Activated T-cell treated with anti-CD3 and anti-CD28 coated beads, Interleukin-2, amount 50 U/mL, for 72 hours (primary cell): ENCODE measurements around the gene THRB. TPM values are rescaled to one million over a fixed set of nuclear protein-coding genes. Genes with fewer than 3 reads are reported as not detected.

ENCODE experiments used
- ATAC-seq, 2 donors: fragments of 150-1000 bp; cut with Tn5 transposase; replicated peaks in 1 of 2; 2 replicates each; pipeline ENCODE4 v1.10.0; 2021; ENCODE audit warnings: moderate library complexity in 2 of 2, mild to moderate bottlenecking in 1 of 2
- DNase-seq, 2 donors: peaks; one replicate each; pipeline ENCODE4 v3.0.0; 2021 to 2022; ENCODE audit warnings: mixed read lengths in 1 of 2
- H3K27ac Mint-ChIP-seq: one replicate; pipeline ENCODE4 v1.8.0; 2022; ENCODE audit warnings: mild to moderate bottlenecking, moderate library complexity, mixed read lengths
- H3K27me3 Mint-ChIP-seq: one replicate; pipeline ENCODE4 v1.8.0; 2022; ENCODE audit warnings: low read depth, mixed read lengths
- H3K36me3 Mint-ChIP-seq, 2 donors: one replicate each; pipeline ENCODE4 v1.8.0; 2022; ENCODE audit warnings: mixed read lengths in 2 of 2, mild to moderate bottlenecking in 1 of 2; ENCODE audit not compliant: insufficient read depth in 2 of 2
- H3K4me1 Mint-ChIP-seq: one replicate; pipeline ENCODE4 v1.8.0; 2022; ENCODE audit warnings: low read depth, mixed read lengths
- H3K4me3 Mint-ChIP-seq, 2 donors: one replicate each; pipeline ENCODE4 v1.8.0; 2022; ENCODE audit warnings: mild to moderate bottlenecking in 2 of 2, mixed read lengths in 2 of 2, moderate library complexity in 2 of 2
- H3K9me3 Mint-ChIP-seq, 2 donors: one replicate each; pipeline ENCODE4 v1.8.0; 2022; ENCODE audit warnings: mixed read lengths in 2 of 2
- total RNA-seq, 2 donors: library from RNA; stranded (reverse); gene quantifications; one replicate each; pipeline ENCODE4 v1.2.3, GENCODE V29; 2022

The THRB gene
- total RNA-seq, 2 donors from 2014 or later: not detected

GRCh38 chr3:24364359-24364758 is 130.3 kb downstream of the THRB start:
- H3K27me3 Mint-ChIP-seq: no peaks in the 10 kb centered on the region
- peaks cover 0 to 2% of the 10 kb centered on the region in 2 donors for H3K9me3 Mint-ChIP-seq
- H3K27ac Mint-ChIP-seq: no peak overlapping the region
- H3K36me3 Mint-ChIP-seq: no peaks in the 10 kb centered on the region
- no peak for DNase-seq
- no peak overlapping the region for H3K4me3 Mint-ChIP-seq
- no peaks in the 10 kb centered on the region for H3K4me1 Mint-ChIP-seq
- no peak for ATAC-seq

GRCh38 chr3:24363242-24363641 is 131.4 kb downstream of the THRB start:
- Mint-ChIP-seq H3K9me3 (peaks cover 0 to 2% of the 10 kb centered on the region in 2 donors), H3K36me3 (no peaks in the 10 kb centered on the region), H3K4me1 (no peaks in the 10 kb centered on the region), H3K27ac (no peak overlapping the region), H3K4me3 (no peak overlapping the region), H3K27me3 (no peaks in the 10 kb centered on the region)
- ATAC-seq: no peak
- DNase-seq: no peak

DNA sequence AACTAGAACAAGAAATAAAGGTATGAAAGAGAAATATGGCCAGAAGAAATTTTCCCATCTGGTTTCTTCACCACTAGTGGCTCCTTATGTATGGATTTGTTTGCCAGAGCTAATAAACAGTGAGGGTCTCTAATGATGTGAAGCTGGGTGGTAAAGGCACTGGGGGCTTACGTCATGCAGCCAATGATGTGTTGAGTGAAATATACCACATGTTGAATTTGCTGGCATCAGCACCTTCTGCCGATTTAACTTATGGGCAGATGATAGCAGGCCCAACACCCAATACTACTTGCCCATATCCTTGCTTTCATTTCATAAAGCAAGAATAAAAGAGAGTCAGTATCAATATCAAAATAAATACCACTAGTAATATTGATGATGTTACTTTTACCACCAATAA is 133.0 kb downstream of the THRB start:
- Mint-ChIP-seq H3K9me3 (peaks cover 0 to 2% of the 10 kb centered on the region in 2 donors), H3K4me1 (no peaks in the 10 kb centered on the region), H3K36me3 (no peaks in the 10 kb centered on the region), H3K4me3 (no peak overlapping the region), H3K27me3 (no peaks in the 10 kb centered on the region), H3K27ac (no peak overlapping the region)
- ATAC-seq (no peak), DNase-seq (no peak)

GRCh38 chr3:24360957-24361356 is 133.7 kb downstream of the THRB start:
- H3K27me3 Mint-ChIP-seq: no peaks in the 10 kb centered on the region
- DNase-seq: no peak
- H3K4me1 Mint-ChIP-seq: no peaks in the 10 kb centered on the region
- no peak overlapping the region for H3K27ac Mint-ChIP-seq
- H3K36me3 Mint-ChIP-seq: no peaks in the 10 kb centered on the region
- no peak overlapping the region for H3K4me3 Mint-ChIP-seq
- peaks cover 2 to 3% of the 10 kb centered on the region in 2 donors for H3K9me3 Mint-ChIP-seq
- ATAC-seq: no peak

DNA sequence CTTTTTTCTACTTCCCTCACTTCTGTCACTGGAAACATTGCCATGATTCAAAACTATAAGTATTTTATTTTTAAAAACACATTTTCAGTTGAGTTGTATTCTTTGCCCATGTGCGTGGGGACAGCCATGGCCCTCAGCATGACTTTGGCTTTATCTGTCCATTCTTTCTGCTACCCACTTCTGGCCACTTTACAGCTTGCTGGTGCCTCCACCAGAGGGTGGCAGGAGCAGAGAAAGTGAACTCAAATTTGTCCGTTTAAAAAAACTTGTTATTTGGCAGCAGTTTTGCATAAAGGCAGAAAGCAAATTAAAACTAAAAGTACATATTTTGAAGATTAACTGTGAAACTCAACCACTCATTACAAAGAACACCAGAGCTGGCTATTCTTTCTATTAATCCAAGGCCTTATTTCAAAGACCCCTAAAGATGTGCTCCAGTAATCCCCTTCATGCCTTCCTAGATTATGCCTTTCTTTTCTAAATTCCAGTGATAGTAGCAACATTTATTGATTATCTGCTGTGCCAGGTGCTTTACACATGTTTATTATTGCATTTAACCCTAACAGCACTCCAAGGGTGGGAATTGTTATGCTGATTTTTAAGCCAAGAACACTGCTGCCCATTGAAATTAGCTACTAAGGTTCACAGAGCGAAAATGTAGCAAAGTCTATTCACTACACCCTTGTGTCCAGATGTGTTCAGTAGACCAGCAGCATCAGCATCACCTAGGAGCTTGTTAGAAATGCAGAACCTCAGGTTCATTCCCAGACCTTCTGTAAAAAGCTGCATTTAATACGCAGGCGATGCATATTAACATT is 134.8 kb downstream of the THRB start:
- H3K36me3 Mint-ChIP-seq: no peaks in the 10 kb centered on the region
- no peaks in the 10 kb centered on the region for H3K4me1 Mint-ChIP-seq
- ATAC-seq: no peak
- no peak overlapping the region for H3K4me3 Mint-ChIP-seq
- H3K9me3 Mint-ChIP-seq: peaks cover 2 to 3% of the 10 kb centered on the region in 2 donors
- DNase-seq: no peak
- H3K27ac Mint-ChIP-seq: no peak overlapping the region
- H3K27me3 Mint-ChIP-seq: no peaks in the 10 kb centered on the region

- Mint-ChIP-seq H3K36me3 (no peaks in the 10 kb centered on the region), H3K4me3 (no peak overlapping the region), H3K27ac (no peak overlapping the region), H3K27me3 (no peaks in the 10 kb centered on the region), H3K4me1 (no peaks in the 10 kb centered on the region), H3K9me3 (peaks cover 2 to 5% of the 10 kb centered on the region in 2 donors)
- ATAC-seq (no peak), DNase-seq (no peak)
Observed at GRCh38 chr3:24359102-24359501, 135.5 kb downstream of the THRB start.

- Mint-ChIP-seq H3K36me3 (no peaks in the 10 kb centered on the region), H3K4me3 (no peak overlapping the region), H3K4me1 (no peaks in the 10 kb centered on the region), H3K27ac (no peak overlapping the region), H3K9me3 (peaks cover 2 to 5% of the 10 kb centered on the region in 2 donors), H3K27me3 (no peaks in the 10 kb centered on the region)
- no peak for ATAC-seq
- DNase-seq: no peak
Observed at GRCh38 chr3:24357635-24358034, 137.0 kb downstream of the THRB start.

- no peak for DNase-seq
- no peaks in the 10 kb centered on the region for H3K27me3 Mint-ChIP-seq
- ATAC-seq: no peak
- no peak overlapping the region for H3K4me3 Mint-ChIP-seq
- no peaks in the 10 kb centered on the region for H3K36me3 Mint-ChIP-seq
- H3K9me3 Mint-ChIP-seq: peaks cover 0 to 5% of the 10 kb centered on the region in 2 donors
- no peaks in the 10 kb centered on the region for H3K4me1 Mint-ChIP-seq
- H3K27ac Mint-ChIP-seq: no peak overlapping the region
Observed at GRCh38 chr3:24355806-24356205, 138.8 kb downstream of the THRB start.

- no peaks in the 10 kb centered on the region for H3K27me3 Mint-ChIP-seq
- no peaks in the 10 kb centered on the region for H3K4me1 Mint-ChIP-seq
- no peak overlapping the region for H3K27ac Mint-ChIP-seq
- ATAC-seq (no peak), DNase-seq (no peak)
- no peak overlapping the region for H3K4me3 Mint-ChIP-seq
- H3K36me3 Mint-ChIP-seq: no peaks in the 10 kb centered on the region
- H3K9me3 Mint-ChIP-seq: peaks cover 0 to 5% of the 10 kb centered on the region in 2 donors
Observed at GRCh38 chr3:24354230-24354629, 140.4 kb downstream of the THRB start.

DNA sequence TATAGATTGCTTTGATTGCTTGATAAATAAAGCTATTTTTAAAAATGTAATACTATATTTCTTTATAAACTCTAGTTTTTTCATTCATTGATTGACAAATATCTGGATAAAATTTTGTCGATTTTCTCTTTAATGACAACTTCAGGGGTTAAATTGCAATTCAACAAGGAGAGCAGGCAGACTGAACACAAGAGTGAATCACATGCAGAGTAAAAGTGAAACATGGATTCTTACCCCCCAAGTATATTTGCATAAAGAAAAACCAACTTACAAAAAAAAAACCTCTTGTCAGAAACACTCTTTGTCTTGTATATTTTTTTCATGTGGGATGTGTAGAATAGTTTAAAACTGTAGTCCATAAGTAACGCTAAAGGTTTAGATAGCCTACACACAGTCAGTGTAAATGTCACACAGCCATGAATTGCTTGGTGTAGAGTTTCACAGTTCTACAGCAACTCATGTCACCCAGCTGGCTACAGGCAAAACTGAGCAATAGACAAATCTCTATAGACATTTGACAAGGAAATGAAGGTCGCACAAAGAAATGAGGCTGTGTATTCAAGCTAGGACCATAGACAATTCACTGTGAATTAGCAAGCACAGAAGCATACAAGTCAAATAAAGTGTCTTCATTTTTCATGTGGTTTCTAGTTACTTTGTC is 141.6 kb downstream of the THRB start:
- ATAC-seq: no peak
- no peaks in the 10 kb centered on the region for H3K36me3 Mint-ChIP-seq
- no peak for DNase-seq
- no peaks in the 10 kb centered on the region for H3K27me3 Mint-ChIP-seq
- H3K4me1 Mint-ChIP-seq: no peaks in the 10 kb centered on the region
- H3K4me3 Mint-ChIP-seq: no peak overlapping the region
- no peak overlapping the region for H3K27ac Mint-ChIP-seq
- H3K9me3 Mint-ChIP-seq: peaks cover 0 to 5% of the 10 kb centered on the region in 2 donors

- H3K27me3 Mint-ChIP-seq: no peaks in the 10 kb centered on the region
- H3K4me1 Mint-ChIP-seq: no peaks in the 10 kb centered on the region
- no peaks in the 10 kb centered on the region for H3K36me3 Mint-ChIP-seq
- ATAC-seq (no peak), DNase-seq (no peak)
- no peak overlapping the region for H3K27ac Mint-ChIP-seq
- H3K9me3 Mint-ChIP-seq: peaks cover 0 to 5% of the 10 kb centered on the region in 2 donors
- no peak overlapping the region for H3K4me3 Mint-ChIP-seq
Observed at GRCh38 chr3:24351779-24352469, 142.7 kb downstream of the THRB start.

GRCh38 chr3:24349367-24350019 is 145.2 kb downstream of the THRB start:
- Mint-ChIP-seq H3K4me1 (no peaks in the 10 kb centered on the region), H3K27ac (no peak overlapping the region), H3K27me3 (no peaks in the 10 kb centered on the region), H3K4me3 (no peak overlapping the region), H3K9me3 (peaks cover 0 to 1% of the 10 kb centered on the region in 2 donors), H3K36me3 (no peaks in the 10 kb centered on the region)
- ATAC-seq (no peak), DNase-seq (no peak)

GRCh38 chr3:24348348-24348747 is 146.3 kb downstream of the THRB start:
- H3K27ac Mint-ChIP-seq: no peak overlapping the region
- DNase-seq (no peak), ATAC-seq (no peak)
- no peak overlapping the region for H3K4me3 Mint-ChIP-seq
- H3K27me3 Mint-ChIP-seq: no peaks in the 10 kb centered on the region
- no peaks in the 10 kb centered on the region for H3K36me3 Mint-ChIP-seq
- H3K9me3 Mint-ChIP-seq: no peaks in the 10 kb centered on the region
- H3K4me1 Mint-ChIP-seq: no peaks in the 10 kb centered on the region
